SK-N-SH treated with all-trans-retinoic acid at 6 μM for 48 hours (cell line): ENCODE results near the gene HS6ST3.

Experiments
- ATAC-seq: fragments of 200-7000 bp; cut with Tn5 transposase; 3 replicates; pipeline ENCODE4 v1.9.1; 2020; ENCODE audit warnings: mild to moderate bottlenecking, moderate library complexity
- ARNTL ChIP-seq: fragments of 450-650 bp; formaldehyde crosslinking; IDR thresholded peaks from 2 replicates; pipeline ENCODE4 v1.5.0; 2020; ENCODE audit warnings: low read depth, mild to moderate bottlenecking, moderate library complexity, borderline replicate concordance
- CSDC2 ChIP-seq: fragments of 250-450 bp; sonication (Bioruptor Pico); IDR thresholded peaks from 2 replicates; pipeline ENCODE4 v1.5.0; 2020; ENCODE audit warnings: mild to moderate bottlenecking, moderate library complexity
- GLIS3 ChIP-seq: fragments of 250-450 bp; sonication (Bioruptor Pico); IDR thresholded peaks from 2 replicates; pipeline ENCODE4 v1.5.0; 2020; ENCODE audit warnings: mild to moderate bottlenecking, moderate library complexity
- ISL1 ChIP-seq: fragments of 250-450 bp; sonication (Bioruptor Pico); IDR thresholded peaks from 2 replicates; pipeline ENCODE4 v2.1.2; 2022; ENCODE audit warnings: mild to moderate bottlenecking, moderate library complexity
- PATZ1 ChIP-seq: fragments of 250-450 bp; sonication (Bioruptor Pico); IDR thresholded peaks from 2 replicates; pipeline ENCODE4 v1.8.0; 2020; ENCODE audit warnings: mild to moderate bottlenecking, moderate library complexity, borderline replicate concordance
- POU6F1 ChIP-seq: fragments of 250-450 bp; sonication (Bioruptor Pico); IDR thresholded peaks from 2 replicates; pipeline ENCODE4 v1.8.0; 2021; ENCODE audit warnings: low read depth, mild to moderate bottlenecking, moderate library complexity, borderline replicate concordance
- SNAI2 ChIP-seq: fragments of 250-450 bp; sonication (Bioruptor Pico); IDR thresholded peaks from 2 replicates; pipeline ENCODE4 v1.5.0; 2020; ENCODE audit warnings: mild to moderate bottlenecking, moderate library complexity
- TCF4 ChIP-seq: fragments of 250-450 bp; sonication (Bioruptor Pico); IDR thresholded peaks from 2 replicates; pipeline ENCODE4 v1.8.0; 2021; ENCODE audit warnings: mild to moderate bottlenecking, moderate library complexity, borderline replicate concordance
- TOX ChIP-seq: fragments of 250-450 bp; sonication (Bioruptor Pico); IDR thresholded peaks from 2 replicates; pipeline ENCODE4 v1.8.0; 2021; ENCODE audit warnings: mild to moderate bottlenecking, moderate library complexity, borderline replicate concordance
- ZC3H10 ChIP-seq: fragments of 250-450 bp; sonication (Bioruptor Pico); IDR thresholded peaks from 2 replicates; pipeline ENCODE4 v1.5.1; 2021; ENCODE audit warnings: mild to moderate bottlenecking, moderate library complexity
- ZFP3 ChIP-seq: fragments of 250-450 bp; sonication (Bioruptor Pico); IDR thresholded peaks from 2 replicates; pipeline ENCODE4 v1.5.0; 2020; ENCODE audit warnings: mild to moderate bottlenecking, moderate library complexity
- ZFP30 ChIP-seq: fragments of 450-650 bp; formaldehyde crosslinking; IDR thresholded peaks from 2 replicates; pipeline ENCODE4 v1.5.0; 2022; ENCODE audit warnings: mild to moderate bottlenecking, moderate library complexity
- ZNF565 ChIP-seq: fragments of 450-650 bp; formaldehyde crosslinking; conservative IDR thresholded peaks from 2 replicates; pipeline ENCODE4 v1.5.0; 2020; ENCODE audit warnings: low read depth, mild to moderate bottlenecking, moderate library complexity
- ZNF8 ChIP-seq: fragments of 450-650 bp; formaldehyde crosslinking; IDR thresholded peaks from 2 replicates; pipeline ENCODE4 v1.5.0; 2020; ENCODE audit warnings: mild to moderate bottlenecking, moderate library complexity
- TF ChIP-seq, protein P1 (sequence below): fragments of 250-450 bp; sonication (Bioruptor Pico); IDR thresholded peaks from 2 replicates; pipeline ENCODE4 v1.5.0; 2020; ENCODE audit warnings: mild to moderate bottlenecking, moderate library complexity
- TF ChIP-seq, protein P2 (sequence below): fragments of 250-450 bp; sonication (Bioruptor Pico); IDR thresholded peaks from 2 replicates; pipeline ENCODE4 v1.5.1; 2020; ENCODE audit warnings: low read depth, mild to moderate bottlenecking, moderate library complexity

The HS6ST3 gene

DNA sequence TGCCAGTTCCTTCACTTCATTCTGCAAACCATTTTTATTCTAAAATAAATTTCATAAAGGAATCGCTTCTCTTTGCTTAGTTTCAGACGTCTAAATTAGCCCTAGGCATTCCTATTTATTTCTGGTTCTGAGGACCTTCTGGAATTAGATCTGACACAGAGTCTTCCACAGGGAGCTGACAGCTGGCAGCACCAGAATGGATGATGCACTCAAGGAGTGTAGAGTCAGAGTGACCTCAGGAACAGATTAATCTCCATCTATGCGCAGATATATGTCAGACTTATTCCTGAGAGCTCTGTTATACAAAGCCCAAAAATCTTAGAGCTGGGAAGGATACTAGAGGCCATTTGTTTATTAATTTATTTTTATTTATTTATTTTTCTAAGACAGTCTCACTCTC, 450.8 kb downstream of the HS6ST3 start (continued):
- TF ChIP-seq, protein P1, sequence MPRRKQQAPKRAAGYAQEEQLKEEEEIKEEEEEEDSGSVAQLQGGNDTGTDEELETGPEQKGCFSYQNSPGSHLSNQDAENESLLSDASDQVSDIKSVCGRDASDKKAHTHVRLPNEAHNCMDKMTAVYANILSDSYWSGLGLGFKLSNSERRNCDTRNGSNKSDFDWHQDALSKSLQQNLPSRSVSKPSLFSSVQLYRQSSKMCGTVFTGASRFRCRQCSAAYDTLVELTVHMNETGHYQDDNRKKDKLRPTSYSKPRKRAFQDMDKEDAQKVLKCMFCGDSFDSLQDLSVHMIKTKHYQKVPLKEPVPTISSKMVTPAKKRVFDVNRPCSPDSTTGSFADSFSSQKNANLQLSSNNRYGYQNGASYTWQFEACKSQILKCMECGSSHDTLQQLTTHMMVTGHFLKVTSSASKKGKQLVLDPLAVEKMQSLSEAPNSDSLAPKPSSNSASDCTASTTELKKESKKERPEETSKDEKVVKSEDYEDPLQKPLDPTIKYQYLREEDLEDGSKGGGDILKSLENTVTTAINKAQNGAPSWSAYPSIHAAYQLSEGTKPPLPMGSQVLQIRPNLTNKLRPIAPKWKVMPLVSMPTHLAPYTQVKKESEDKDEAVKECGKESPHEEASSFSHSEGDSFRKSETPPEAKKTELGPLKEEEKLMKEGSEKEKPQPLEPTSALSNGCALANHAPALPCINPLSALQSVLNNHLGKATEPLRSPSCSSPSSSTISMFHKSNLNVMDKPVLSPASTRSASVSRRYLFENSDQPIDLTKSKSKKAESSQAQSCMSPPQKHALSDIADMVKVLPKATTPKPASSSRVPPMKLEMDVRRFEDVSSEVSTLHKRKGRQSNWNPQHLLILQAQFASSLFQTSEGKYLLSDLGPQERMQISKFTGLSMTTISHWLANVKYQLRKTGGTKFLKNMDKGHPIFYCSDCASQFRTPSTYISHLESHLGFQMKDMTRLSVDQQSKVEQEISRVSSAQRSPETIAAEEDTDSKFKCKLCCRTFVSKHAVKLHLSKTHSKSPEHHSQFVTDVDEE, result no peak
- TF ChIP-seq, all 23 proteins: peak for 0

DNA sequence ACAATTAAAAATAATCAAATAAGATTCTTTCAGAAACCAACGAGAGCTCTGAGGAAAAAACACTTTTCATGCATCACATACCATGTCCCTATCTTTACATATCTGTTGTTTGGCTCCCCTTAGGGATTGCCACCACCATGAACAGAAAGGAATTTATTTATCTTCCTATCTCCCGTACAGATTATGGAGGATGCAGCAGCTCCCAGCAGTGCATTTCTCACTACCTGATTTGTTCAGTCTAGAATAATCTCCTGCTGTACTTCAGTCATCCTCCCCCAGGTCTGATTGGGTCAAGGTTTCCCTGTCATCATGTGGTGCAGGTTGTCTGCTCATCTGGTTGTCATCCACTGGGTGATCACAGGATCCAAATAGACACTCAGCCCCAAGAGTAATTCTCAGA, 453.1 kb downstream of the HS6ST3 start:
- TF ChIP-seq SNAI2 (no peak), ZFP3 (CRISPR knock-in tag) (no peak), ARNTL (no peak), ISL1 (CRISPR knock-in tag) (no peak), GLIS3 (CRISPR knock-in tag) (no peak), TCF4 (CRISPR knock-in tag) (no peak), TOX (CRISPR knock-in tag) (no peak), PATZ1 (CRISPR knock-in tag) (no peak)
- TF ChIP-seq, all 23 proteins: peak for 0
- no peak for ATAC-seq

- TF ChIP-seq ZC3H10 (no peak), CSDC2 (CRISPR knock-in tag) (no peak), ZFP30 (CRISPR knock-in tag) (no peak), ZNF8 (no peak), TCF4 (CRISPR knock-in tag) (no peak), ARNTL (no peak), ZNF565 (no peak), PATZ1 (CRISPR knock-in tag) (no peak), GLIS3 (CRISPR knock-in tag) (no peak), TOX (CRISPR knock-in tag) (no peak), POU6F1 (CRISPR knock-in tag) (no peak), SNAI2 (no peak), ZFP3 (CRISPR knock-in tag) (no peak)
- TF ChIP-seq, protein P1, result no peak
- TF ChIP-seq, protein P2, sequence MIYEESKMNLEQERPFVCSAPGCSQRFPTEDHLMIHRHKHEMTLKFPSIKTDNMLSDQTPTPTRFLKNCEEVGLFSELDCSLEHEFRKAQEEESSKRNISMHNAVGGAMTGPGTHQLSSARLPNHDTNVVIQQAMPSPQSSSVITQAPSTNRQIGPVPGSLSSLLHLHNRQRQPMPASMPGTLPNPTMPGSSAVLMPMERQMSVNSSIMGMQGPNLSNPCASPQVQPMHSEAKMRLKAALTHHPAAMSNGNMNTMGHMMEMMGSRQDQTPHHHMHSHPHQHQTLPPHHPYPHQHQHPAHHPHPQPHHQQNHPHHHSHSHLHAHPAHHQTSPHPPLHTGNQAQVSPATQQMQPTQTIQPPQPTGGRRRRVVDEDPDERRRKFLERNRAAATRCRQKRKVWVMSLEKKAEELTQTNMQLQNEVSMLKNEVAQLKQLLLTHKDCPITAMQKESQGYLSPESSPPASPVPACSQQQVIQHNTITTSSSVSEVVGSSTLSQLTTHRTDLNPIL (CRISPR knock-in tag), result no peak
- ATAC-seq, result no peak
Measured at GRCh38 chr13:96544957-96545356, 455.1 kb downstream of the HS6ST3 start.
